Nephron progenitor cell (in vitro differentiated cells): ENCODE measurements around the gene NALCN.

ENCODE experiments used
- DNase-seq: peaks from one replicate; pipeline ENCODE4 v3.0.0; 2021
- H3K27ac Mint-ChIP-seq: 2 replicates; pipeline ENCODE4 v1.8.0; 2021; ENCODE audit warnings: mild to moderate bottlenecking, moderate library complexity, mixed read lengths
- H3K27me3 Mint-ChIP-seq: 2 replicates; pipeline ENCODE4 v1.8.0; 2021; ENCODE audit warnings: mild to moderate bottlenecking, low read depth, mixed read lengths; ENCODE audit not compliant: poor library complexity
- H3K36me3 Mint-ChIP-seq: 2 replicates; pipeline ENCODE4 v1.8.0; 2021; ENCODE audit warnings: low read depth, mixed read lengths
- H3K4me1 Mint-ChIP-seq: 2 replicates; pipeline ENCODE4 v1.8.0; 2021; ENCODE audit warnings: mixed read lengths
- H3K4me3 Mint-ChIP-seq: 2 replicates; pipeline ENCODE4 v1.8.0; 2021; ENCODE audit warnings: mild to moderate bottlenecking, moderate library complexity, mixed read lengths
- H3K9me3 Mint-ChIP-seq: 2 replicates; pipeline ENCODE4 v1.8.0; 2021; ENCODE audit warnings: mild to moderate bottlenecking, moderate library complexity, mixed read lengths
- CTCF ChIP-seq: fragments of 200-600 bp; sonication (generic); IDR thresholded peaks from 2 replicates; pipeline ENCODE4 v1.5.0; 2021; ENCODE audit warnings: antibody characterized with exemption

The NALCN gene

DNA sequence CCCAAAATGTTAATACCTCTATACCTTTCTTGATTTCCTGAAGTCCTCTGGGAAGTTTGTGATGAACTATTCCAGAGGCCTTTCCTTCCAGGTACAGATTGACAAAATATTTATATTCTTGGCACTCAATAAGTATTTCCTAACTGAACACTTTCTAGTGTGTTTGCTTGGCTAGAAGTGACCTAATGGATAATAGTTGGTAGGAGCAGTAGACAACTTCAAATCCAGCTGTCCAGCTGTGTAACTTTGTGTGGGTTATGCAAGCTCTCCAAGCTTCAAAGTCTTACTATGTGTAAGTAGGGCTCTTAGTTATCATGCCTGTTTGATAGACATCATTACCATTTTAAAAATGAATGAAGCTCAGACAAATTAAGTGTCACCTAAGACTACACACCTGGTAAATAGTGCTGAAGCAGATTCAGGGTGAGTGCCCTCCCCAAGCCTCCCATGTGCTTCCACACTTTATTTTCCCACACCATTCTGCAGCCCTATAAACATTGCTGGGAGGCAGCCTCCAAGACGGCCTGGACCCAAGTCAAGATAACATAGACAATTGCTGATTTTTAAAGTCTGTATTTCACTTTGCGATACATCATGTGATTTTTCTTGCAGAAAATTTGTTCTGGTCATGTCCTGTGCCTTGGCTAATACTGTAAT lies 196.6 kb downstream of the NALCN start:
- Mint-ChIP-seq H3K27me3 (peaks cover 10% of the 10 kb centered on the region), H3K4me1 (no peaks in the 10 kb centered on the region), H3K9me3 (no peaks in the 10 kb centered on the region), H3K36me3 (no peaks in the 10 kb centered on the region), H3K27ac (no peak overlapping the region), H3K4me3 (no peak overlapping the region)
- no peak for TF ChIP-seq CTCF
- no peak for DNase-seq

DNA sequence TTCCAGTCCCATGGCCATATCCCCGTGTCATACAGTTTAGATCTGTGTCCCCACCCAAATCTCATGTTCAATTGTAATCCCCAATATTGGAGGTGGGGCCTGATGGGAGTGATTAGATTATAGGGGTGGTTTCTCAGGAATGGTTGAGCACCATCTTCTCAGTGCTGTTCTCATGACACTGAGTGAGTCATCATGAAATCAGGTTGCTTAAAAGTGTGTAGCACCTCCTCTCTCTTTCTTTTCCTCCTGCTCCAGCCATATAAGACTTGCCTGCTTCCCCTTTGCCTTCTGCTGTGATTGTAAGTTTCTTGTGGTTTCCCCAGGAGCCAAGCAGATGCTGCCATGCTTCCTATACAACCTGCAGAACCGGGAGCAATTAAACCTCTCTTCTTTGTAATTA lies 197.8 kb downstream of the NALCN start:
- DNase-seq, result no peak
- no peak for TF ChIP-seq CTCF
- Mint-ChIP-seq H3K9me3 (no peaks in the 10 kb centered on the region), H3K27me3 (peaks cover 10% of the 10 kb centered on the region), H3K4me3 (no peak overlapping the region), H3K36me3 (no peaks in the 10 kb centered on the region), H3K27ac (peak overlapping the region; percentile 47), H3K4me1 (no peaks in the 10 kb centered on the region)

DNA sequence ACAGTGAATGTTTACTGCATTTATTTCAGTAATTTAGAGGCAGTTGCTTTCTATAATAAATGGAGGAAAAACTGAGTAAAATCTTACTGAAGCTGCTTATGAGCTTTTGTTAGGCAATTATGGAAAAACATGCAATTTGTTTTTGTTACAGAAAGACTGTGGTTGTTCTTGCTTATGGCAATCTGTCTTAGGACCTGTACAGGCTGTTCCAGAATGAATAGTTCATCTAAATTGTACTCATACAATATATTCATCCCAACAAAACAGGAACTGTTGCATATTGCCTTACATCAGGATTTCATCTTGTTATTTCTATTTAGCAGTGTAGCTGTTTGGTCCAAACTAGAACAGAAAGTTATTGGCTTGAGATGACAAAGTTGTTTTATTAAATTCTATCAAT lies 199.2 kb downstream of the NALCN start:
- DNase-seq, result no peak
- H3K36me3 Mint-ChIP-seq, result no peaks in the 10 kb centered on the region
- H3K9me3 Mint-ChIP-seq, result peaks cover 5% of the 10 kb centered on the region
- peaks cover 10% of the 10 kb centered on the region for H3K27me3 Mint-ChIP-seq
- TF ChIP-seq CTCF, result no peak
- no peak overlapping the region for H3K27ac Mint-ChIP-seq
- no peak overlapping the region for H3K4me3 Mint-ChIP-seq
- no peaks in the 10 kb centered on the region for H3K4me1 Mint-ChIP-seq

- H3K4me1 Mint-ChIP-seq, result no peaks in the 10 kb centered on the region
- DNase-seq, result no peak
- H3K27ac Mint-ChIP-seq, result no peak overlapping the region
- no peaks in the 10 kb centered on the region for H3K36me3 Mint-ChIP-seq
- H3K27me3 Mint-ChIP-seq, result no peaks in the 10 kb centered on the region
- no peak overlapping the region for H3K4me3 Mint-ChIP-seq
- no peak for TF ChIP-seq CTCF
- H3K9me3 Mint-ChIP-seq, result peaks cover 17% of the 10 kb centered on the region
These were observed 205.0 kb downstream of the NALCN start for GRCh38 chr13:101211261-101211660.

DNA sequence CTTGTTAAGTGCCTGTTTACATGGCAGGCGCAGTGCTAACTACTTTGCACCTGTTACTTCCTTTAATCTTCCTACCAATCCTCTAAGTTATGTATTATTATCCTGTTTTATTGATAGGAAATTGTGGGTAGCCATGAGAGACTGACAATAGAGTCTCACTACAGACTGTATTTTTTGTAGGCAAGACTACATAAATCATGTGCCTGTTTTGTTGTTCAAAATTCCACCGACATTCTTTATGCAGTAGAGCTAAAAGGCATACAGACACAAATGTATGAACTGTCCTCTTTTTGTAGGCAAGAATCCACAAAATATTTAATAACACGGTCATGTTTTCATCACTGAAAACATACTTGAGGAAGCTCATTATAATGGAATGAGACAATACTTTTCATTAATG lies 205.5 kb downstream of the NALCN start:
- Mint-ChIP-seq H3K27me3 (no peaks in the 10 kb centered on the region), H3K27ac (no peak overlapping the region), H3K36me3 (no peaks in the 10 kb centered on the region), H3K4me3 (no peak overlapping the region), H3K4me1 (no peaks in the 10 kb centered on the region), H3K9me3 (peaks cover 17% of the 10 kb centered on the region)
- no peak for DNase-seq
- TF ChIP-seq CTCF, result no peak

- no peak for DNase-seq
- Mint-ChIP-seq H3K27ac (no peak overlapping the region), H3K4me3 (no peak overlapping the region), H3K27me3 (no peaks in the 10 kb centered on the region), H3K36me3 (no peaks in the 10 kb centered on the region), H3K9me3 (peaks cover 17% of the 10 kb centered on the region), H3K4me1 (no peaks in the 10 kb centered on the region)
- no peak for TF ChIP-seq CTCF
These were observed 207.0 kb downstream of the NALCN start for GRCh38 chr13:101209206-101209893.
